NT2/D1 (cell line): Measurements from ENCODE around the gene HVCN1.

ENCODE experiments used
- SUZ12 ChIP-seq: IDR thresholded peaks from 2 replicates; pipeline ENCODE4 v1.6.1; 2011; ENCODE audit not compliant: insufficient read length, insufficient read depth; ENCODE audit errors: extremely low read depth
- YY1 ChIP-seq: IDR thresholded peaks from 2 replicates; pipeline ENCODE4 v1.6.1; 2011; ENCODE audit not compliant: insufficient read length, insufficient read depth
- ZNF274 ChIP-seq: IDR thresholded peaks from 2 replicates; pipeline ENCODE4 v1.6.1; 2011; ENCODE audit warnings: mild to moderate bottlenecking, low read depth, low read length

DNA sequence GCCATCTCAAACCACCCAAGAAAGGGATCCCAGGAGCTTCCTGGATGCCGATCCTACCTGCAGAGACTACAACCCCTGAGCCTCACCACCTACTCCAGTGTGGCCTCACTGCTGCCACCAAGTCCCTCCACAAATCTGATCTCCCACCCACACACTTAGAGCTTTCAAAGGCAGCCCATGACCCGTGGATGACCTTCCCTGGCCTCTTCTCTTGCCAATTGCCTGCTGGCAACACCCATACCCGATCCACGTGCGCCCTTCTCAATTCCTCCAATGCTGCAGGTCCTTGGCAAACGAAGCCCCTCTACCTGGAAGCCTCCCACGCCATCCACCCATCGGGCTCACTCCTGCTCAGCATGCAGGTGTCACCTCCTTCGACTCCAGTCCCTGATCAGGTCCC is 30.7 kb downstream of the HVCN1 start:
- TF ChIP-seq SUZ12 (no peak), ZNF274 (no peak), YY1 (no peak)
